ENCODE results near the gene OSMR.

The OSMR gene

GRCh38 chr5:38871058-38871605, 25.3 kb downstream of the OSMR start:
- no peak for DNase-seq (ENCODE audit: low read depth)

GRCh38 chr5:38871790-38872551, 26.2 kb downstream of the OSMR start:
- no peak for DNase-seq (ENCODE audit: low read depth)
- H3K4me3 ChIP-seq (ENCODE audit: low read depth, low read length) = no peak overlapping the region
- no peak for TF ChIP-seq CTCF (IDR thresholded peaks at IDR 0.05; ENCODE audit: low read depth, low read length, missing control alignments)

More at GRCh38 chr5:38871058-38871605, 25.3 kb downstream of the OSMR start:
- TF ChIP-seq CTCF (IDR thresholded peaks at IDR 0.05; ENCODE audit: low read depth, low read length, missing control alignments) = no peak
- H3K4me3 ChIP-seq (ENCODE audit: low read depth, low read length) = no peak overlapping the region

GRCh38 chr5:38872826-38873225, 27.0 kb downstream of the OSMR start:
- no peak for DNase-seq (ENCODE audit: low read depth)
- H3K4me3 ChIP-seq (ENCODE audit: low read depth, low read length) = no peak overlapping the region
- no peak for TF ChIP-seq CTCF (IDR thresholded peaks at IDR 0.05; ENCODE audit: low read depth, low read length, missing control alignments)

- no peak for TF ChIP-seq CTCF (IDR thresholded peaks at IDR 0.05; ENCODE audit: low read depth, low read length, missing control alignments)
- H3K4me3 ChIP-seq (ENCODE audit: low read depth, low read length) = no peak overlapping the region
- no peak for DNase-seq (ENCODE audit: low read depth)
These were observed 29.2 kb downstream of the OSMR start for GRCh38 chr5:38874948-38875456.

GRCh38 chr5:38878391-38879077, 32.7 kb downstream of the OSMR start:
- no peak for DNase-seq (ENCODE audit: low read depth)
- no peak for TF ChIP-seq CTCF (IDR thresholded peaks at IDR 0.05; ENCODE audit: low read depth, low read length, missing control alignments)
- no peak overlapping the region for H3K4me3 ChIP-seq (ENCODE audit: low read depth, low read length)

GRCh38 chr5:38879078-38879460, 33.3 kb downstream of the OSMR start:
- TF ChIP-seq CTCF (IDR thresholded peaks at IDR 0.05; ENCODE audit: low read depth, low read length, missing control alignments) = no peak
- no peak for DNase-seq (ENCODE audit: low read depth)
- H3K4me3 ChIP-seq (ENCODE audit: low read depth, low read length) = no peak overlapping the region
